DOHH2 (cell line): Measurements from ENCODE around the gene DNAJC18.
"Not testable (repeated sequence)": the region's sequence is repeated elsewhere in the genome, so short reads cannot be mapped to it uniquely, and the experiment has no call there.

Experiments used
- EZH2phosphoT487 ChIP-seq: fragments of 200-600 bp; sonication (generic); IDR thresholded peaks from 2 replicates; pipeline ENCODE4 v1.6.1; 2017; ENCODE audit warnings: borderline replicate concordance, mild to moderate bottlenecking, antibody characterized with exemption, low read length, moderate library complexity, mixed read lengths
- TF ChIP-seq, protein P1 (sequence below): fragments of 200-600 bp; sonication (generic); IDR thresholded peaks from one replicate; pipeline ENCODE4 v1.5.1; 2014; ENCODE audit warnings: antibody characterized with exemption, mild to moderate bottlenecking, low read depth, low read length; ENCODE audit not compliant: poor library complexity, severe bottlenecking

DNA sequence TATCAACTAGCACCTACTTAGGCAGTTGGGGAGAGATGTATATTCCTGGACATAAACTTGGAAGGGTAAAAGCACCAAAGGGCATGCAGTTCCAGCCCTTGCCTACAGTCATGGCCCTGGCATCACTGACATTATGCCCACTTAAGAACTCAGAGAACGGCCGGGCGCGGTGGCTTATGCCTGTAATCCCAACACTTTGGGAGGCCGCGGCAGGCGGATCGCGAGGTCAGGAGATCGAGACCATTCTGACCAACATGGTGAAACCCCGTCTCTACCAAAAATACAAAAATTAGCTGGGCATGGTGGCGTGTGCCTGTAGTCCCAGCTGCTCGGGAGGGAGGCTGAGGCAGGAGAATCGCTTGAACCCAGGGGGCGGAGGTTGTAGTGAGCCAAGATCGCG, 1.1 kb upstream of the DNAJC18 start:
- TF ChIP-seq, protein P1, sequence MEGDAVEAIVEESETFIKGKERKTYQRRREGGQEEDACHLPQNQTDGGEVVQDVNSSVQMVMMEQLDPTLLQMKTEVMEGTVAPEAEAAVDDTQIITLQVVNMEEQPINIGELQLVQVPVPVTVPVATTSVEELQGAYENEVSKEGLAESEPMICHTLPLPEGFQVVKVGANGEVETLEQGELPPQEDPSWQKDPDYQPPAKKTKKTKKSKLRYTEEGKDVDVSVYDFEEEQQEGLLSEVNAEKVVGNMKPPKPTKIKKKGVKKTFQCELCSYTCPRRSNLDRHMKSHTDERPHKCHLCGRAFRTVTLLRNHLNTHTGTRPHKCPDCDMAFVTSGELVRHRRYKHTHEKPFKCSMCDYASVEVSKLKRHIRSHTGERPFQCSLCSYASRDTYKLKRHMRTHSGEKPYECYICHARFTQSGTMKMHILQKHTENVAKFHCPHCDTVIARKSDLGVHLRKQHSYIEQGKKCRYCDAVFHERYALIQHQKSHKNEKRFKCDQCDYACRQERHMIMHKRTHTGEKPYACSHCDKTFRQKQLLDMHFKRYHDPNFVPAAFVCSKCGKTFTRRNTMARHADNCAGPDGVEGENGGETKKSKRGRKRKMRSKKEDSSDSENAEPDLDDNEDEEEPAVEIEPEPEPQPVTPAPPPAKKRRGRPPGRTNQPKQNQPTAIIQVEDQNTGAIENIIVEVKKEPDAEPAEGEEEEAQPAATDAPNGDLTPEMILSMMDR: not testable (repeated sequence)
- TF ChIP-seq EZH2phosphoT487: not testable (repeated sequence)
